NT2/D1 (cell line): ENCODE results near the gene PRR14L.

Experiments used
- YY1 ChIP-seq: IDR thresholded peaks from 2 replicates; pipeline ENCODE4 v1.6.1; 2011; ENCODE audit not compliant: insufficient read length, insufficient read depth
- ZNF274 ChIP-seq: IDR thresholded peaks from 2 replicates; pipeline ENCODE4 v1.6.1; 2011; ENCODE audit warnings: mild to moderate bottlenecking, low read depth, low read length

- TF ChIP-seq ZNF274 (no peak), YY1 (no peak)
These were observed 67.2 kb downstream of the PRR14L start for GRCh38 chr22:31682751-31683150.
